H1 (cell line): ENCODE measurements around the gene CDC7. TPM values are rescaled to one million over a fixed set of nuclear protein-coding genes. Genes with fewer than 3 reads are reported as not detected.

Experiments used
- CBX5 ChIP-seq: fragments of 300-800, 300-1000 bp; sonication (generic); IDR thresholded peaks from 2 replicates; pipeline ENCODE4 v1.7.1; 2016; ENCODE audit warnings: antibody characterized with exemption, low read length, low read depth
- CREB1 ChIP-seq: IDR thresholded peaks from 2 replicates; pipeline ENCODE4 v1.6.1; 2012; ENCODE audit warnings: inconsistent platforms
- KDM4A ChIP-seq: IDR thresholded peaks from one replicate; pipeline ENCODE4 v1.7.1; 2012; ENCODE audit warnings: low read depth, mild to moderate bottlenecking, moderate library complexity, low read length, inconsistent platforms; ENCODE audit not compliant: severe bottlenecking
- SP4 ChIP-seq: IDR thresholded peaks from 2 replicates; pipeline ENCODE4 v1.6.1; 2012; ENCODE audit warnings: low read length, inconsistent platforms
- TAF1 ChIP-seq: IDR thresholded peaks from 2 replicates; pipeline ENCODE4 v1.6.1; 2011; ENCODE audit warnings: mild to moderate bottlenecking, low read depth, low read length
- polyA plus RNA-seq, 7 experiments: library from polyadenylated mRNA; depleted of rRNA in 3 of 7; stranded (reverse) in 5 of 7; unstranded in 2 of 7; fragments of >200 nt in 5 of 7; fragments of 200-250 nt in 2 of 7; gene quantifications; 1 replicate in 5 of 7; 2 replicates in 1 of 7; 4 replicates in 1 of 7; pipeline versions ENCODE4 v1.2.1 to v1.2.3, GENCODE V29; 2011 to 2013; ENCODE audit warnings: missing spikeins in 2 of 7, mixed read lengths in 2 of 7
- total RNA-seq: library from RNA; stranded (reverse); fragmentation: NEBNext Ultra II Directional; extraction: Animal tissue kit (Norgen Biotek cat#: 25700); gene quantifications from 2 replicates; pipeline ENCODE4 v1.2.1, GENCODE V29; 2021
- TF ChIP-seq, protein P1 (sequence below): IDR thresholded peaks from 2 replicates; pipeline ENCODE4 v1.6.1; 2011; ENCODE audit warnings: low read length, improper control_type of control experiment

Gene CDC7
- total and polyA plus RNA-seq, 2 of the 8 experiments (the other 6 are each of a cell fraction or from before 2014, with no cell fraction given) = 12.2 to 34.4 TPM

GRCh38 chr1:91506071-91506470 is 5.4 kb downstream of the CDC7 start (continued):
- no peak for TF ChIP-seq TAF1
- no peak for TF ChIP-seq CREB1
- TF ChIP-seq KDM4A = no peak
- TF ChIP-seq, protein P1, sequence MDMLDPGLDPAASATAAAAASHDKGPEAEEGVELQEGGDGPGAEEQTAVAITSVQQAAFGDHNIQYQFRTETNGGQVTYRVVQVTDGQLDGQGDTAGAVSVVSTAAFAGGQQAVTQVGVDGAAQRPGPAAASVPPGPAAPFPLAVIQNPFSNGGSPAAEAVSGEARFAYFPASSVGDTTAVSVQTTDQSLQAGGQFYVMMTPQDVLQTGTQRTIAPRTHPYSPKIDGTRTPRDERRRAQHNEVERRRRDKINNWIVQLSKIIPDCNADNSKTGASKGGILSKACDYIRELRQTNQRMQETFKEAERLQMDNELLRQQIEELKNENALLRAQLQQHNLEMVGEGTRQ = no peak
- TF ChIP-seq SP4 = no peak
- TF ChIP-seq CBX5 = no peak
